GM12874 (cell line): ENCODE data around the gene SMARCAD1.

ENCODE experiments used
- TF ChIP-seq, protein P1 (sequence below): IDR thresholded peaks from 2 replicates; pipeline ENCODE4 v1.5.1; 2011; ENCODE audit warnings: low read depth, mild to moderate bottlenecking, control low read depth, low read length, moderate library complexity; ENCODE audit not compliant: insufficient read depth

SMARCAD1 gene

DNA sequence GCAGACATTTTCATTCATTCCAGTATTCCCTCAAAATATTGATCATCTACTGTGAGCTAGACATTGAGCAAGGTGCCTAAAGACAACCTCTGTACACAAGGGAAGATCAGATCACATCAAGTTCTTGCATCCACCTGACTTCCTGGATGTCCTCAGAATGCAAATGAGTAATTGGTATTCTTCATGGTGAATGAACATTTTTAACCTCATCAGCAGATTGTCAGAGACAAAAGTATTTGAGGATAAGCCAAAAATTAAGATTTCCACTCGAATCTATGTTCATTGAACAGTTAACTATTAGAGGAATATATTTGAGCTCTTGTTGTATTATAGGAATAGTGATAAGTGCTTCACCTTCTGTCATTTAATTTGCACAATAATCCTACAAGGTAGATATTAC lies 1.3 kb downstream of the SMARCAD1 start:
- TF ChIP-seq, protein P1, sequence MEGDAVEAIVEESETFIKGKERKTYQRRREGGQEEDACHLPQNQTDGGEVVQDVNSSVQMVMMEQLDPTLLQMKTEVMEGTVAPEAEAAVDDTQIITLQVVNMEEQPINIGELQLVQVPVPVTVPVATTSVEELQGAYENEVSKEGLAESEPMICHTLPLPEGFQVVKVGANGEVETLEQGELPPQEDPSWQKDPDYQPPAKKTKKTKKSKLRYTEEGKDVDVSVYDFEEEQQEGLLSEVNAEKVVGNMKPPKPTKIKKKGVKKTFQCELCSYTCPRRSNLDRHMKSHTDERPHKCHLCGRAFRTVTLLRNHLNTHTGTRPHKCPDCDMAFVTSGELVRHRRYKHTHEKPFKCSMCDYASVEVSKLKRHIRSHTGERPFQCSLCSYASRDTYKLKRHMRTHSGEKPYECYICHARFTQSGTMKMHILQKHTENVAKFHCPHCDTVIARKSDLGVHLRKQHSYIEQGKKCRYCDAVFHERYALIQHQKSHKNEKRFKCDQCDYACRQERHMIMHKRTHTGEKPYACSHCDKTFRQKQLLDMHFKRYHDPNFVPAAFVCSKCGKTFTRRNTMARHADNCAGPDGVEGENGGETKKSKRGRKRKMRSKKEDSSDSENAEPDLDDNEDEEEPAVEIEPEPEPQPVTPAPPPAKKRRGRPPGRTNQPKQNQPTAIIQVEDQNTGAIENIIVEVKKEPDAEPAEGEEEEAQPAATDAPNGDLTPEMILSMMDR: no peak

DNA sequence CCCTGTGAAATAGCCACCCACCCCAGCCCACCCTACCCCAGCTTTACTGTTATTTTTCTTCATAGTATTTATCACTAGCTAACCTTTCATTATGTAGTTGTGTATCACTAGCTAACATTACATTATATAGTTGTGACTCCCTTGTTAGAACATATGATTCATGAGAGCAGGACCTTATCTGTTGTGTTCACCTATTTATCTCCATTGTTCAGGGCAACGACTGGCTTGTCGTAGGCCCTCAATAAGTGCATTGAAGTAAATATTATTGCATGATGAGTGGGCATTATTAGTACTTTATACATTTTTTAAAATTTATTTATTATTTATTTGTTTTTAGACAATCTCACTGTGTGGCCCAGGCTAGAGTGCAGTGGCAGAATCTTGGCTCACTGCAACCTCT lies 4.2 kb downstream of the SMARCAD1 start:
- TF ChIP-seq, protein P1: no peak

DNA sequence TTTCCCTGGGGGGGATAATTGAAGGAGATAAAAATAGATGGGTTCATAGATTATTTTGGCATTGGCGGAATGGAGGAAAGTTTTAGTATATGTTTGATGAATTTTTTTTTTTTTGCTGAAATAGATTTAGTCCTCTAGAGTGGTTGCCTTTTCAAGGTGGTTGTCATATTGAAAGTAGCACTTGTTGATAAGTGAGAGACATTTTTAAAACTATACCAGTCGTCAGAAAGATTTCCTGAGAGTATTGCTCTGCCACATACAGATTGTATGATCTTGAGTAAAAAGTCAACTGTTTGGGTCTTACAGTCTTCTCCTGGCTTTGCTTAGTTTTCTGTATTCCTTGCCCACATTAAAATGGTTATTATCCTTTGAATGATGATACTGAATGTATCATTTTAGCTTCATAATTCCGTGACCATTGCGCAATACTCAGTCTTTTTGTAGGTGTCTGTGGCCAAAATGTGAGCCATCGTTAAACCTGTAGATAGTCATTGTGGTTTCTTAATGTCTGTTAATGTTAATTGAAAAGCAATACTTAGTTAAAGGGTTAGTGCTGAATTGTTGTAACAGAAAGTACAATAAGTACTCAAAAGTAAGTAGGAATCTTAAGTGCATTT lies 7.1 kb downstream of the SMARCAD1 start:
- TF ChIP-seq, protein P1: no peak

DNA sequence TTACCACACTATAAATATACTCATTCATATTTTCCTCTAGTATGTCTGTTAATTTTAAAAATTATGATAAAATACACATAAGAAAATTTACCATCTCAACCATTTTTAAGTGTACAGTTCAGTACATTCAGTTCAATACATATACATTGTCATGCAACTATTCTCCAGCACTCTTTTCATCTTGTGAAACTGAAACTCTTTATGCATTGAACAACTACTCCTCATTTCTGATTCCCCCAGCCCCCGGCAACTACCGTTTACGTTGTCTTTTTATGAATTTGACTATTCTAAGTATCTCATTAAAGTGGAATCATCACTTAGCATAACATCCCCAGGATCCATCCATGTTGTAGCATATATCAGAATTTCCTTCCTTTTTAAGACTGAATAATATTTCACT lies 8.7 kb downstream of the SMARCAD1 start:
- TF ChIP-seq, protein P1: no peak

DNA sequence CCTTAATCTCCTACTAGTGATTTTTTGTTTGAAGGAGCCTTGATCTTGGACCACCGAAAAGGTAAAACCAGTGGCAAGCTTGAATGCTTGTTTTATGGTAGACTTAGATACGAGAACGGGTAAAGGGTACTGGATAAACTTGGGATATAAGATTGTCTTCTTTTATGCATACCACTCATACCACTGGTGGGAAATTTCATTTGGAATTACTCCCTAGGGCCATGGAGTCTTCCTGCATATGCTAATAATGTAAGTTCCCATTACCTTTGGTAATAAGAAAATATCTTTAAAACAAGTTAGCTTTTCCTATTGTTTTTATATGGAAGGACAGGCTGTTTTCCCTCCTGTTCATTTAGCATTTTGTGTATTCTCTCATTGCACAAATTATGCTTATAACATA lies 11.7 kb downstream of the SMARCAD1 start:
- TF ChIP-seq, protein P1: no peak

DNA sequence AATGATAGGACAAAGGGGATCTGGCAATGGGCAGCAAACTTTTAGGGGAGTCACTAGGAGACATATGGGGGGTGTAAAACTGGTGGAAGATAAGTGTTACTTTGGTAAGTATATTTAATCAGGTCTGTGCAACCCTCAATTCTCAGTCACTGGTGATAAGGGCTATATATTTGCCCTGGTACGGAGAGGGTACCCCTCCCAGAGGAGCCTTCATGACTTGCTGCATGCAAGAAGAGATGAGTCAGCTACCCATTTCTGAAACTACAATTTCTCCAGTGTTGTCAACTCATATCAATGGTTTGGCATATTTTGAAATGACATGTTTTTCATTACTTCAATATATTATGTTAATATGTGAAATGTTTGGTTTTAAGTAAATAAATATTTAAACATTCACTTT lies 14.3 kb downstream of the SMARCAD1 start:
- TF ChIP-seq, protein P1: no peak

DNA sequence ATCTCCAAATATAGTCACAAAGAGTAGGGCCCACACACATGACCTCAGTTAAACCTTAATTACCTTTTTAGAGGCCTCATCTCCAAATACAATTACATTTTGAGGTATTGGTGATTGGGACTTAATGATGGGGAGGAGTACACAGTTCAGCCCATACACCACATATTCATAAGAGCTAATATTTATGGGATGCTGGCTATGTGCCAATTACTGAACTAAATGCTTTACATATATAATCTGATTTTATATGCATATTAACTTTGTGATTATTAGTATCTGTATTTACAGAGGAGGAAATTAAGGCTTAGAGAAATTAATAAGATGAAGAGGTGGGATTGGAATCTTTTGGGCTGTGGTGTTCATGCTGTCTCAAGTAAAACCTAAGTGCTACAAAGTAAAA lies 17.8 kb downstream of the SMARCAD1 start:
- TF ChIP-seq, protein P1: no peak

DNA sequence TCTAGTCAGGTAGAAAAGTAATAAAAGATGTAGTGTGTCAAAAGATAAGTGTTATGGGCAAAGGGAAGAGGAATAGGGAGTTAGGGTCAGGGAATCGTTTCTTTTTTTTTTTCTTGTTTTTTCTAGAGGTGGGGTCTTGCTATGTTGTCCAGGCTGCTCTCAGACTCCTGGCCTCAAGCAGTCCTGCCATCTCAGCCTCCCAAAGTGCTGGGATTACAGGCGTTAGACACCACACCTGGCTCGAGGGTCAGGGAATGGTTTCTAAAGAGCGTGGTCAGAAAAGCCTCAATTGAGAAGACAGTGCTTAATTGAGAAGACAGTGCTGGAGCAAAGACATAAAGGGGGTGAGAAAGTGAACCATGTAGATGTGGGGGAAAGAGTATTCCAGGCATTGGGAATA lies 19.1 kb downstream of the SMARCAD1 start:
- TF ChIP-seq, protein P1: no peak
